ENCODE data around the gene MTG1.

The MTG1 gene

GRCh38 chr10:133353202-133353959 is 40.6 kb upstream of the MTG1 start:
- H3K4me3 ChIP-seq (replicated peaks; ENCODE audit: insufficient read depth, low read length), result no peak overlapping the region
- H3K27me3 ChIP-seq (ENCODE audit: insufficient read depth, poor library complexity, severe bottlenecking), result peaks cover 5% of the 10 kb centered on the region
- no peak for DNase-seq (ENCODE audit: low read depth in 1 of 2, low spot score in 1 of 2)
- TF ChIP-seq, protein P1, sequence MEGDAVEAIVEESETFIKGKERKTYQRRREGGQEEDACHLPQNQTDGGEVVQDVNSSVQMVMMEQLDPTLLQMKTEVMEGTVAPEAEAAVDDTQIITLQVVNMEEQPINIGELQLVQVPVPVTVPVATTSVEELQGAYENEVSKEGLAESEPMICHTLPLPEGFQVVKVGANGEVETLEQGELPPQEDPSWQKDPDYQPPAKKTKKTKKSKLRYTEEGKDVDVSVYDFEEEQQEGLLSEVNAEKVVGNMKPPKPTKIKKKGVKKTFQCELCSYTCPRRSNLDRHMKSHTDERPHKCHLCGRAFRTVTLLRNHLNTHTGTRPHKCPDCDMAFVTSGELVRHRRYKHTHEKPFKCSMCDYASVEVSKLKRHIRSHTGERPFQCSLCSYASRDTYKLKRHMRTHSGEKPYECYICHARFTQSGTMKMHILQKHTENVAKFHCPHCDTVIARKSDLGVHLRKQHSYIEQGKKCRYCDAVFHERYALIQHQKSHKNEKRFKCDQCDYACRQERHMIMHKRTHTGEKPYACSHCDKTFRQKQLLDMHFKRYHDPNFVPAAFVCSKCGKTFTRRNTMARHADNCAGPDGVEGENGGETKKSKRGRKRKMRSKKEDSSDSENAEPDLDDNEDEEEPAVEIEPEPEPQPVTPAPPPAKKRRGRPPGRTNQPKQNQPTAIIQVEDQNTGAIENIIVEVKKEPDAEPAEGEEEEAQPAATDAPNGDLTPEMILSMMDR (IDR thresholded peaks at IDR 0.05; ENCODE audit: insufficient read depth, low read length), result no peak
- TF ChIP-seq, protein P2, sequence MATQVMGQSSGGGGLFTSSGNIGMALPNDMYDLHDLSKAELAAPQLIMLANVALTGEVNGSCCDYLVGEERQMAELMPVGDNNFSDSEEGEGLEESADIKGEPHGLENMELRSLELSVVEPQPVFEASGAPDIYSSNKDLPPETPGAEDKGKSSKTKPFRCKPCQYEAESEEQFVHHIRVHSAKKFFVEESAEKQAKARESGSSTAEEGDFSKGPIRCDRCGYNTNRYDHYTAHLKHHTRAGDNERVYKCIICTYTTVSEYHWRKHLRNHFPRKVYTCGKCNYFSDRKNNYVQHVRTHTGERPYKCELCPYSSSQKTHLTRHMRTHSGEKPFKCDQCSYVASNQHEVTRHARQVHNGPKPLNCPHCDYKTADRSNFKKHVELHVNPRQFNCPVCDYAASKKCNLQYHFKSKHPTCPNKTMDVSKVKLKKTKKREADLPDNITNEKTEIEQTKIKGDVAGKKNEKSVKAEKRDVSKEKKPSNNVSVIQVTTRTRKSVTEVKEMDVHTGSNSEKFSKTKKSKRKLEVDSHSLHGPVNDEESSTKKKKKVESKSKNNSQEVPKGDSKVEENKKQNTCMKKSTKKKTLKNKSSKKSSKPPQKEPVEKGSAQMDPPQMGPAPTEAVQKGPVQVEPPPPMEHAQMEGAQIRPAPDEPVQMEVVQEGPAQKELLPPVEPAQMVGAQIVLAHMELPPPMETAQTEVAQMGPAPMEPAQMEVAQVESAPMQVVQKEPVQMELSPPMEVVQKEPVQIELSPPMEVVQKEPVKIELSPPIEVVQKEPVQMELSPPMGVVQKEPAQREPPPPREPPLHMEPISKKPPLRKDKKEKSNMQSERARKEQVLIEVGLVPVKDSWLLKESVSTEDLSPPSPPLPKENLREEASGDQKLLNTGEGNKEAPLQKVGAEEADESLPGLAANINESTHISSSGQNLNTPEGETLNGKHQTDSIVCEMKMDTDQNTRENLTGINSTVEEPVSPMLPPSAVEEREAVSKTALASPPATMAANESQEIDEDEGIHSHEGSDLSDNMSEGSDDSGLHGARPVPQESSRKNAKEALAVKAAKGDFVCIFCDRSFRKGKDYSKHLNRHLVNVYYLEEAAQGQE (IDR thresholded peaks at IDR 0.05; ENCODE audit: insufficient replicate concordance, low read depth), result no peak
- TF ChIP-seq GABPA (IDR thresholded peaks at IDR 0.05; ENCODE audit: low read depth), result no peak
- no peak; the same call in 1 of the 2 replicates for TF ChIP-seq POLR2AphosphoS5 (IDR thresholded peaks at IDR 0.05; ENCODE audit: low read depth)
- no peak for TF ChIP-seq SPI1 (IDR thresholded peaks at IDR 0.05; ENCODE audit: borderline replicate concordance, low read depth)
- no peak overlapping the region for H3K27ac ChIP-seq (replicated peaks)

DNA sequence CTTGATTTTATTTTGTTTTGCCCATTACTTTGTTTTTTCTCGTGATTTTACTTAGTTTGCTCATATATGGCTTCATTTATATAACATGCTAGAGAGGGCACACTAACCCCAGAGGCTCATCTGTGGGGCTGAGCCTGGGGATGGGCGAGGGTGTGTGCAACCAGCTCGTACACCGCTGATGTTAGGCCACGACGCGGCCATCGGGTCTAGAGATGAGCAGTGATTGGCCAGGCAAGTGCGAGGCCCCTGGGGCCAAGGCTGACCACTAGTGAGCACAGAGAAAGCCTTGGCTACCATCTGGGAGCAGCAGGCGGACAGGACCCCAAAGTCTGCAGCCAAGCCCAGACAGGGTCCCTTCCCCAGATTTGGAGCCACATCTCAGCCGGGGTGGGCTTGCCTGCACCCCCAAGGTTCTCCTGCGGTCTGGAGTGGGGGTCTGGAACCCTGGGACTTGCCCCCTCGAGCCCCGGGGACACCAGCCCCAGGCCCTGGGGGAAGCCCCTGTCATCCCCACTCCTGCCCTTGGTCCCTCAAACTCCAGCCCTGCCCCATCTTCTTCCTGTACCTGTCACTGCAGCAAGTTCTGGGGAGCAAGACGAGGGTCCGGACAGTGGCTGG is 39.9 kb upstream of the MTG1 start:
- Histone ChIP-seq H3K4me3 (replicated peaks; ENCODE audit: insufficient read depth, low read length) (no peak overlapping the region), H3K27me3 (ENCODE audit: insufficient read depth, poor library complexity, severe bottlenecking) (peaks cover 5% of the 10 kb centered on the region), H3K27ac (replicated peaks) (no peak overlapping the region)
- DNase-seq (ENCODE audit: low read depth in 1 of 2, low spot score in 1 of 2), result no peak
- TF ChIP-seq GABPA (IDR thresholded peaks at IDR 0.05; ENCODE audit: low read depth) (no peak), POLR2AphosphoS5 (IDR thresholded peaks at IDR 0.05; ENCODE audit: low read depth) (no peak), SPI1 (IDR thresholded peaks at IDR 0.05; ENCODE audit: borderline replicate concordance, low read depth) (no peak)
- TF ChIP-seq, protein P2 (IDR thresholded peaks at IDR 0.05; ENCODE audit: insufficient replicate concordance, low read depth), result no peak
- TF ChIP-seq, protein P1 (IDR thresholded peaks at IDR 0.05; ENCODE audit: insufficient read depth, low read length), result no peak

- peaks cover 5% of the 10 kb centered on the region for H3K27me3 ChIP-seq (ENCODE audit: insufficient read depth, poor library complexity, severe bottlenecking)
- TF ChIP-seq, protein P2 (IDR thresholded peaks at IDR 0.05; ENCODE audit: insufficient replicate concordance, low read depth), result no peak
- no peak for TF ChIP-seq POLR2AphosphoS5 (IDR thresholded peaks at IDR 0.05; ENCODE audit: low read depth)
- no peak for TF ChIP-seq SPI1 (IDR thresholded peaks at IDR 0.05; ENCODE audit: borderline replicate concordance, low read depth)
- TF ChIP-seq GABPA (IDR thresholded peaks at IDR 0.05; ENCODE audit: low read depth), result no peak
- TF ChIP-seq, protein P1 (IDR thresholded peaks at IDR 0.05; ENCODE audit: insufficient read depth, low read length), result no peak
- H3K4me3 ChIP-seq (replicated peaks; ENCODE audit: insufficient read depth, low read length), result no peak overlapping the region
- H3K27ac ChIP-seq (replicated peaks), result no peak overlapping the region
- DNase-seq (ENCODE audit: low read depth in 1 of 2, low spot score in 1 of 2), result no peak
Observed at GRCh38 chr10:133354672-133355240, 39.2 kb upstream of the MTG1 start.

All from HL-60 (cell line).